NCI-H2196 (cell line): ENCODE measurements around the gene ADNP.
"Not testable (repeated sequence)": the region's sequence is repeated elsewhere in the genome, so short reads cannot be mapped to it uniquely, and the experiment has no call there.

ENCODE experiments used
- DNase-seq: peaks from one replicate; lab custom pipeline; 2025; ENCODE audit not compliant: unreplicated experiment; lab: John Stamatoyannopoulos, UW

ADNP gene

DNA sequence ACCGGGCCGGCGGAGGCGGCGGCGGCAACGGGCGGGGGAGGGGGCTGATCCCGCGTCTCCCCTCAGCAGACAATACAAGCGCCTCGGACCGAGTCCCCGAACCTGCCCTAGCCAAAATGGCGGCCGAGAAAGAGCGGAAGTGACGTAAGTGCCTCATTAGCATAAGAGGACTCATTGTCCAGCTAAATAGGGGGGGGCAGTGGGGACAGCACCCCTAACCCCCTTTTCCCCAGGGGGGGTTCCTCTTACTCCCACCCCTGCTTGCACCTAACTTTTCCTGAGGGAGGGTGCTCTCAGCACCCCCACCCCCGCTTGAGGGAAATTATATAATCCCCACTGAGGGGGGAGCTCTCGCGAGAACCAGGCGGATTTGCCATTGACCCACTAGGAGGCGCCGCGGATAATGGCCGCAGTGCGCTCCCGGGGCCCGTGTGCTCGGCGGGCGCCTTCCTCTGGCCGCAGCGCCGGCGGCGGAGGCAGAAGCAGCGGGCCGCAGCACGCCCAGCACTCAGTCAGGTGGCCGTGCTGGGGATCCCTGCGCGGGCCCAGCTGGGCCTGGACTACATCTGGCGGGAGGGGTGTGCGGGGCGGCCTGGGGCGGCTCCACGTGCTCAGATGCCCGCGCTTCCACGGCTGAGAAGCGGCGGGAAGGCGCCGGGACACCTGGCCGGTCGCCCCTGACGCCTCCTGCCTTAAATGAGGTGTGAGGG is at the start of gene ADNP:
ADNP (minus strand) TSS at position 132 of the 710 bp plus-strand sequence. CDS start 27,441 bp downstream, outside the sequence.
- DNase-seq = peak; percentile 97

DNA sequence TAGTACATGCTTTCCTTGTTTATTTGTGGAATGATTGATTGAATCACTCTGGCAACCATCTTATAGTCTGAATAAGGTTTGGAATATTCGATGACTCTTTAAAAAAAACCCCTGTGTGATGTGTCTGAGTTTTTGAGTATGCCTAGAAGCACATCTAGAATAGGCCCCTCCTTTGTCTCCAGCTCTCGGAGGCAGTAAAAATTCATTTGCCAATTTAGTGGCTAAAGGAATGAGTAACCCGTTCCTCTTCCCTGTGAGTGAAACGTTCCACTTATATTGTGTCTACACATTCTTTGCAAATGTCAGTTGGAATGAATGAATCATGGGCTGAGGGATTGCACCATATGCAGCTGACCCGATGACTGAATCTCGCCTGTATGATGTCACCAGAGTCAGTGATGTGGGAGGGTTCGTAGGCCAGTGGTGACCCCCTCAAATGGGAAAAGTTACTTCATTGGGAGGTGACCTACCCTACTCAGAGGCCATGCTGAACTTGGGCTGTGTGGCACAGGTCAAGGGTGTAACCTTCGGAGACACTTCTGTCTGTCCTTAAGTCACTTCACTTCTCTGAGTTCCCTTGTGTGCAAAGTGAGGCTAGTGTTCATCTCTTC is 48.9 kb upstream of the ADNP start:
- DNase-seq = no peak

DNA sequence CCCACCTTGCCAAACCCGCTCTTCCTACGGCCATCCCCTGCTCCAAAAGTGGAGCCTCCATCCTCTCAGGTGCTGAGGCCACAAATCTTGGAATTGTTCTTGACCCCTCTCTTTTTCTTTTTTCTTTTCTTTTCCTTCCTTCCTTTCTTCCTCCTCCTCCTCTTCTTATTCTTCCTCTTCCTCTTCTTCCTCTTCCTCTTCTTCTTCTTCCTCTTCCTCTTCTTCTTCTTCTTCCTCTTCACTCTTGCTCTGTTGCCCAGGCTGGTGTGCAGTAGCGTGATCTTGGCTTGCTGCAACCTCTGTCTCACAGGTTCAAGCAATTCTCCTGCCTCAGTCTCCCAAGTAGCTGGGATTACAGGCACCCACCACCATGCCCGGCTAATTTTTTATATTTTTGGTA is 47.3 kb upstream of the ADNP start:
- not testable (repeated sequence) for DNase-seq

DNA sequence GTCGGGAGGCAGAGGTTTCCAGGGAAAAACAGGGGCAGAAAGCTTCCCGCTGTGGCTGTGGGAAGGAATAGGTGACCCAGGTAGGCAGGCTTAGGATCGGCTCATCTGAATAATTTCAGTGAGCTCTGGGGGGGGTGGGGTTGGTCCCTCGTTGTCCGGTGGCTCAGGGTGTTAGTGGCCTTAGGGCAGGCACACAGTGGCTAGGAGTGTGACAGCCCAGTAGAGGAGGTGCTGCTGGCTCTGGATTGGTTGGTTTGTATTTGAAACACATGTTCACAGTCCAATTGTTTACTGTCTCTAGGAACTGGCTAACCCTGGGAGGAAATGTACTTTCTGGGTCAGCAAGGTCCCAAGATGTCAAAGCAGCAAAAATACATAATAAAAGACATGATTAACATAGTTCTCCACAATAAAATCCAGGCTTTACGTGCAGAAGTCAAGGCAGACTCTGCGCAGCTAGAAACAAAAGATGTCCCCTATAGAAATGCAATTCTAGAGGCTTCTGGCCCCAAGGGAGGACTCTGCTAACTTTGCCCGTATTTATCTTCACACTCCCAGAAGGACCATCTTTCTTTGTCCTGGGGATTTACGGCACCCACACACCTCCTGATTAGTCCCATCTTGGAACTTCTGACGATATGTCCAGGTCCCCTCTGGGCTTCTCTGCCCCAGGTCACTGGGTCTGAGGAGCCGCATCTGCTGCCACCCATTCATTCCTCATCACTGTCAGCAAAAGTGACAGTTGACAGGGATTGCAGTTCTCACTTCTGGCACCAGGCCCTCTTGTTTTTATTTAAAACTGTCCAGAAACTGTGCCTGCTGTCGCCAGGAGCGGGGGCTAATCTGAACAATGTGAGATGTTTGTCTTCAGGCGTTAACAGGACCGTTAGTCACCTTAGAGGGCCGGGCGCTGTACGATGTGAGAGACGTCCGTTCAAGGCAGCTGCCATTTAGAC is 46.1 kb upstream of the ADNP start:
- DNase-seq = no peak

DNA sequence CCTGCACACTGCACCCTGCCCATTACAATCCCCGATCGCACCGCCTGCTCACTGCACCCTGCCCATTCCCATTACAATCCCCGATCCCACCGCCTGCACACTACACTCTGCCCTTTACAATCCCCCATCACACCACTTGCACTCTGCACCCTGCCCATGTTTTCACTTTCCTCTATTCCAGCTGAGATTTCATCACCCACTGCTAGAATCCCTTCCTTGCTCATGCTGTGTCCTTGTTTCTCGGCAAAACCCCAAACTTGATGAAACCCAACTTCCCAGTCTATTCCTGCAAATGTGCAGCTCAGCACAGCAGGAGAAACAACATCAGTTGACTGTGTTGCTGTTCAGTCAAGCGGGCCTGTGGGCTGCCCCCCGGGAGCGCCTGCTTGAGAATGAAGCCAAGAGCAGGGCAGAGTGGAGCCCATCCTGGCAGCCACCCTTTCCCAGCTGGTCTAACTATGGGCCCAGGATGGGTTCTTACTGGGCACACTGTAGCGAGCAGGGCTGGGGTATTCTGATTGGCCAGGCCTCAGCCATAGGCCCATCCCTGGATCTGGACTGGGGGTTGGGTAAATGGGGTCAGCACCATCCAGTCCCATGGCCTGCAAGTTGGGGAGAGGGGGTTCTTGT is 44.6 kb upstream of the ADNP start:
- no peak for DNase-seq

DNA sequence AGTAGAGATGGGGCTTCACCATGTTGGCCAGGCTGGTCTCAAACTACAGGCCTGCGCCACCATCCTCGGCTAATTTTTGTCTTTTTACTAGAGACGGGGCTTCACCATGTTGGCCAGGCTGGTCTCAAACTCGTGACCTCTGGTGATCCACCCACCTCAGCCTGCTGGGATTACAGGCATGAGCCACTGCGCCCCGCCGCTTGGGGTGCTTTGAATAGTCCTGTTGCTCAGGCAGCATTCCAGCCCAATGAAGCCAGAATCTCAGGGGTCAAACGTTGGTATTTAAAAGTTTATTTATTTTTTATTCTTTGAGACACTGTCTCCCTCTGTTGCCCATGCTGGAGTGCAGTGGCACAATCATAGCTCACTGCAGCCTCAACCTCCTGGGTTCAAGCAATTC is 38.7 kb upstream of the ADNP start:
- DNase-seq = no peak

DNA sequence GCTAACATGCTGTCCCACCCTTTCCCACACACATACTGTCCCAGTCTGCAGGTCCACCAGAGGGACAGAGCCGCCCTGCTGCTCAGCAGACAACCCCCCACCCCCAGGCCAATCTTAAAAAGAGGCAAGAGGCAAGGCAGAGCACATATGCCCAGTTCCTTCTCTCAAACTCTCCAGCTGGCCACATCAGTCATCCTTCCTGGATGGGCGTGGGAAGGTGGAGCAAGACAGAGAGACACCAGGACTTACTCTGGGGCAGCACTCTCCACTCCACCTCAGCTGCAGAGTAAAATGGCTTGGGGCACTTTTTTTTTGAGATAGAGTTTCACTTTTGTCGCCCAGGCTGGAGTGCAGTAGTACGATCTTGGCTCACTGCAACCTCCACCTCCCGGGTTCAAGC is 38.2 kb upstream of the ADNP start:
- DNase-seq = no peak

DNA sequence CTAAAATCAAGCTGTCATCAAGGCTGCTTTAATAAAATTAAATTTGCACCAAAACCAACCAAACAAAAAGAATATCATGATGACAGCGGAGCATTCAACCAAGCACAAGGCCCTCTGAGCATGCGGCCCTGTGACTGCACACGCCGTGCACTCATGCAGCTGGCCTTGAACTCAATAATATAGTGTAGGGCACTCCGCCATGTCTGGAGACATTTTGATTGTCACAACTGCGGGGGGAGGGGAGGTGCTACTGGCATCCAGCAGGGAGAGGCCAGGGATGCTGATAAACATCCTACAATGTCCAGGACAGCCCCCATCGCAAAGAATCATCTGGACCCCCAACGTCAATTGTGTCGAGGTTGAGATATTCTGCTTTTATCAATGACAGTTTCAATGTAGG is 37.1 kb upstream of the ADNP start:
- DNase-seq = no peak

DNA sequence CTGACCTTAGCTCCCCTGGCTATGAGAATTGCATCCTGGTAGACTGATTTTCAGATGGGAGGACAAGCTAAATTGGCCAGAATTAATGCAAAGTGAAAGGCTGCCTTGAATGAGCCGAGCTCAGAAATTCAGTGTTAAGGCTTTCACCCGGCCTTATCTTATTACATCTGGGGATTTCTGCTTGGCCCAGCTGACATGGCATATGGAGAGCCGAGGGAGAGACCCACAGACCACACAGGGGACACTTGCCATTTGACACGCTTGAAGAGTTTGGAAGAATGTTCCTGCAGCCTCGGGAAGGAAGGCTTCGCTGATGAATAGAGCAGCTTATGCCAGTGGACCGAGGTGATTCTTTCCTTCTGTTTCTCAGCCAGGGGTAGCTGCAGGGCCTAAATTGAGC is 36.3 kb upstream of the ADNP start:
- DNase-seq = no peak

DNA sequence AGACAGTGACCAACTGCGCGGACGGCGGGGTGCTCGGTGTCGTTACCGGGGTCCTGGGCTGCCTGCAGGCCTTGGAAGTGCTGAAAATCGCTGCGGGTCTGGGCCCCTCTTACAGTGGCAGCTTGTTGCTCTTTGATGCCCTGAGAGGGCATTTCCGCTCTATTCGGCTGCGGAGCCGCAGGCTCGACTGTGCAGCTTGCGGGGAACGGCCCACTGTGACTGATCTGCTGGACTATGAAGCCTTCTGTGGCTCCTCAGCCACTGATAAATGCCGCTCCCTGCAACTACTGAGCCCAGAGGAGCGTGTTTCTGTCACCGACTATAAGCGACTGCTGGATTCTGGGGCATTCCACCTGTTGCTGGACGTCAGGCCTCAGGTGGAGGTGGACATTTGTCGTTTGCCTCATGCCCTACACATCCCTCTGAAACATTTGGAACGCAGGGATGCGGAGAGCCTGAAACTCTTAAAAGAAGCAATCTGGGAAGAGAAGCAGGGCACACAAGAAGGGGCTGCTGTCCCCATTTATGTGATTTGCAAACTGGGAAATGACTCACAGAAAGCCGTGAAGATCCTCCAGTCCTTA is 28.4 kb upstream of the ADNP start:
- no peak for DNase-seq

DNA sequence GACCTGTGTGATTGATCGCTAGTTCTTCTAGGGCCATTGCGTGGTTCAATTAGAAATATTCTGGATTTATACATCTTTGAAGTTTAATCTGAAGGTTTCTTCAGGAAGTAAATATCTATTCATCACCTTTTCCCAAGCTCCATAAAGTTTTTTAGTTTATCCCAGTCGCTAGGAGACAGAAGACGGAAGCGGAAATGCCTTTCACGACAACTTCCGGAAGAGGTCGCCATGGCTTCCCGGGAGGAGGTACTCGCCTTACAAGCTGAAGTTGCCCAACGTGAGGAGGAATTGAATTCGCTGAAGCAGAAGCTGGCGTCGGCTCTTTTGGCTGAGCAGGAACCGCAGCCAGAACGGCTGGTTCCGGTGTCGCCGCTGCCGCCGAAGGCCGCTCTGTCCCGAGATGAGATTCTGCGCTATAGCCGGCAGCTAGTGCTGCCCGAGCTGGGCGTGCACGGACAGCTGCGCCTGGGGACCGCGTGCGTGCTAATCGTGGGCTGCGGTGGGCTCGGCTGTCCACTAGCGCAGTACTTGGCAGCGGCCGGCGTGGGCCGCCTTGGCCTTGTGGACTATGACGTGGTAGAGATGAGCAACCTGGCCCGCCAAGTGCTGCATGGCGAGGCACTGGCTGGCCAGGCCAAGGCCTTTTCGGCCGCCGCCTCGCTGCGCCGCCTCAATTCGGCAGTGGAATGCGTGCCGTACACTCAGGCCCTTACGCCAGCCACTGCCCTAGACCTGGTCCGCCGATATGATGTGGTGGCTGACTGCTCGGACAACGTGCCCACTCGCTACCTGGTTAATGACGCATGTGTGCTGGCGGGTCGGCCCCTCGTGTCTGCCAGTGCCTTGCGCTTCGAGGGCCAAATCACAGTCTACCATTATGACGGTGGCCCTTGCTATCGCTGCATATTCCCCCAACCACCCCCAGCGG is 27.6 kb upstream of the ADNP start, which contains the start of gene MOCS3:
MOCS3 (plus strand) TSS at position 204 of the 928 bp plus-strand sequence; CDS start at position 229, 25 bp downstream.
- DNase-seq = peak; percentile 94

DNA sequence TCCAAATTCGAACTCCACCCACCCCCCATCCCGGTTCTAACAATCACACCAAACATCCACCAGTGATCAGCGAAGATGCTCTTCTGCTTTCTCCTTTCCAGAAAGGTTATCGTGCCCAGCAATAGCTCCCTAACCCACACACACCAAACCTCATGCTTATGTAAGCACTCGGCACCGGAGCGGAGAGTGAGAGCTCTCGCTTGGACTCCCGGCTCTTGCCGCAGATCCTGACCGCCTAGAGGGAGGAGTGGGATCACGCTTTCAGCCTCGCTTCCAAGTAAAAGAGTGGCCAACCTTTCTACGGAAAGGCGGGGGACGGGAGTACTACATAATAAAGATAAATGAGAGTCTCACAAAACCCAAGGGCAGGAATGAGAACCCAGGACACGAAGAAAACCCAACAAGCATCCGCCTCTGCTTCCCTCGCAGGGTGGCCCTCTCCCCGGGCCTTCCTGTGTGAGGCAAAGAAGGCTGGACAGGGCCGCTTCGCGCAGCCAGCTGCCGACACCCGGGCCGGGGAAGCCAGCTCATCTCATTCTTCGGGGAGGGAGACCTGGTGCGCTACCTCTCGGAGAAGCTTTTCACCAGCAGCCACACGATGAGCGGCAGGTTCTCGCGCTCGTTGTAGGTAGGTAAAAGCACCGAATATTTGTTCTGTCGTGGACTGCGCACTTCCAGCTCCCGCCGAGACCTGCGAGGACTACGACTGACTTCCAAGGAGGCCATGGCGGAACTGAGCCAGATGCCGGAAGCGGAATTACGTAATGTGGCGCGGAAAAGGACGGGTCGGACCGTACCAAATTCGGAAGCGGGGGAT is 26.8 kb upstream of the ADNP start, which contains the start of gene DPM1:
DPM1 (minus strand) TSS at position 735 of the 817 bp plus-strand sequence; CDS start at position 726, 9 bp downstream.
- DNase-seq = peak; percentile 94

DNA sequence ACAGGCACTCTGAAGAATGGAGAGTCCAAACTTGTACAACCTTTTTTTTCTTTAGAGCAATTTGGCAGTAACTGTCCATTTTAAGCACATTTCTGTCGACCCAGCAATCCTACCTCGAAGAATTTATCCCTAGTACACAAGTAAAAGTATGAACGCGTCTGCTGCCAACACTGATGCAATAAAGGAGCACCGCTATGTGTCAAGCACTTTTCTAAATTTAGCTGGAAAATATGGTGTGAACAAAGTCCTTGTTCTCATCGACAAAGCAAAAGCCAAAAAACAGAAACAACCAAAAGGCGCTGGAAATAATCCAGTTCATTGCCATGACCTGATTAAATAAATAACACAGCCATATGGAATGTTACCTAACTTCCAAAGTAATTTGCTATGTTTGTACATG is 26.0 kb upstream of the ADNP start:
- no peak for DNase-seq

DNA sequence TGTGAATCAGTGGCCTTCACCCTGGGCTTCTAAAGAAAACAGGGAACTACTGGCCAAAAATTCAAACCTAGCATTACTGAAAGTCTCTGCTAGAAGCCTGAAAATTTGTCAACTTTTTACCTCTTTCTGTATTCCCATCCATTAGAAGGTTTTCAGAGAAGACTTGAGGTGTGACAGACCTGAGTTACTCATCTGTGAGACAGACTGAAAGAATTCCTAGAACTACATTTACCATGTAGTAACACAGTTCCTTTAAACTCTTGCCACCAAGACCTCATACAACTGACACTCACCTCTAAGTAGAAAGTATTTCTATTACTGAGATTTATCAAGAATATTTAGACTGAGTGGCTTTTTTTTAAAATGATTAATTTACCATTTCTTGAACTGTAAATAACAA is 22.6 kb upstream of the ADNP start:
- DNase-seq = no peak

DNA sequence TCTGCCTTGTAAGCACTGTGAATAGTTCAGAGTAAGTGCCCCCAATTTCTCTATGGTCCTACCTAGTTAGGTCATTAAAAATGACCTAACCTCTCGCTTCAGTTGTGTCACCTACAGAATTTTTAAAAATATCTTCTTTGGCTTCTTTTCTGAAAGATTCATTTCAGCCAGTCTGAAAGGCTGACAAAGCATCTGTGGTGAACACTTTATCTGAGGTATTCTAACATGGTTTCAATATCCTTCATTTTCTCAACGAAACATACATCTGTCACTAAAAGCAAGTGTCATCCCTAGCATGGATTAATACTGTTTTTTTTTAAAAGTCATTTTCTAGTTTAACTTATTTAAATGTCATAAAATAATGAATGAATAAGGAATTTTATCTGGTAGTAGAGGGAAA is 22.0 kb upstream of the ADNP start:
- DNase-seq = no peak

DNA sequence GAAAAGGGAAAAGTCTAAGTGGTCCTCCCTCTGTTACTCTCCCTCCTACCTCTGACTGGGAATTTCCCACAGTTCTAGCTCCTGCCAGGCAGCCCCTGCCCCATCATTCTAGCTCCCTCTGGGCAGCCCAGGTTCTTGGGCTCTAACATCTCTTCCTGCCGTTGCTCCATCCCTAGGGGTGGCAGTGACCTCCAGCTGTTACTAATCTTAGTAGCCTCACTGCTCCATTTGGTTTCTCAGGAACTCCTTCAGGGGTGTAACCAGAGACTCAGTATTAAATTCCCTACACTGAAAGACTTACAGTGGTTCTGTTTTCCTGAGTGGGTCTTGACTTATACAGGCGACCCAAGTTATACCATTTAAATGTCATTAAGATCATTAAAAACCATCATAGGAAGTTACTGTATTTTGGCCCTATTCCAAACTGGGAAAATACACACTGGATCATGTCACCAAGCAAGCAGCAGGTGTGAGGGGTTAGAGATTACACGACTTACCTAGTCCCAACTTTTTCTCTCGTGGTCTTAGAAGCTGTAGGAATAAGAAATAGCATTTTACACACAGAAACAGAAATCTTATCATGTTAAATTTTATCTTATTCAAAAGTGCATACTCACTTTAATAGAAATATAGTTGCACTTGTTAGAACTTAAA is 17.0 kb upstream of the ADNP start:
- no peak for DNase-seq

DNA sequence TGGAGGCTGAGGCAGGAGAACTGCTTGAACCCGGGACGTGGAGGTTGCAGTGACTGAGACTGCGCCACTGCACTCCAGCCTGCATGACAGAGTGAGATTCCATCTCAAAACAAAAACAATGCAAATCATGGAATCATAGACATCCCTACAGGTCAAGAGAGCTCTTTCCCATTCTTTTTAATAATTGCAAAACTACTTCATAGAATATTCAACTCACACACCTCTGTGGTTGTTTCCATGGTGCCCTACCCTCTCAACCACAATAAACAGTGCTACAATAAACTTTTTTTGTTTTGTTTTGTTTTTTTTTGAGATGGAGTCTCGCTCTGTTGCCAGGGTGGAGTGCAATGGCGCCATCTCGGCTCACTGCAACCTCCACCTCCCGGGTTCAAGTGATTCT is 11.8 kb upstream of the ADNP start:
- no peak for DNase-seq

DNA sequence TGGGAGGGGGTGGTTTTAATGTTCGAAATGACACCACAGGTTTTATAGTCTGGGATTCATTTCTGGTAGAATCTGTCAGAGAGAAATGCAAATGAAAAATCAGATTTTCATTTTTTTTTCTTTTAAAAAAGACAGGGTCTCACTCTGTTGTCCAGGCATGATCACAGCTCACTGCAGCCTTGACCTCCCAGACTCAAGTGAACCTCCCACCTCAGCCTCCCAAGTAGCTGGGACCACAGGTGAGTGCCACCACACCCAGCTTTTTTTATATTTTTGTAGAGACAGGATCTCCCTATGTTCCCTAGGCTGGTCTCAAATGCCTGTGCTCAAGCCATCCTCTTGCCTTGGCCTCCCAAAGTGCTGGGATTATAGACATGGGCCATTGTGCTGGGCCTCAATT is 2.4 kb upstream of the ADNP start:
- no peak for DNase-seq
